Mucosa of stomach (tissue), 1 donor: ENCODE results near the gene MAPKAPK3.

Experiments
- H3K27me3 ChIP-seq: one replicate; pipeline ENCODE4 v1.7.0; 2013; ENCODE audit warnings: mild to moderate bottlenecking, low read length; ENCODE audit not compliant: control insufficient read depth, insufficient read depth
- H3K36me3 ChIP-seq: one replicate; pipeline ENCODE4 v1.7.0; 2013; ENCODE audit warnings: low read length; ENCODE audit not compliant: control insufficient read depth, insufficient read depth
- H3K4me1 ChIP-seq: one replicate; pipeline ENCODE4 v1.7.0; 2013; ENCODE audit warnings: mild to moderate bottlenecking, low read length; ENCODE audit not compliant: control insufficient read depth, insufficient read depth
- H3K4me3 ChIP-seq: one replicate; pipeline ENCODE4 v1.7.0; 2013; ENCODE audit warnings: low read length
- H3K9ac ChIP-seq: one replicate; pipeline ENCODE4 v1.7.0; 2013; ENCODE audit warnings: mild to moderate bottlenecking, low read length, moderate library complexity
- H3K9me3 ChIP-seq: one replicate; pipeline ENCODE4 v1.7.0; 2013; ENCODE audit warnings: mild to moderate bottlenecking, low read length, moderate library complexity; ENCODE audit not compliant: control insufficient read depth
- donor health status: Pancreatic carcinoma.

Gene MAPKAPK3

DNA sequence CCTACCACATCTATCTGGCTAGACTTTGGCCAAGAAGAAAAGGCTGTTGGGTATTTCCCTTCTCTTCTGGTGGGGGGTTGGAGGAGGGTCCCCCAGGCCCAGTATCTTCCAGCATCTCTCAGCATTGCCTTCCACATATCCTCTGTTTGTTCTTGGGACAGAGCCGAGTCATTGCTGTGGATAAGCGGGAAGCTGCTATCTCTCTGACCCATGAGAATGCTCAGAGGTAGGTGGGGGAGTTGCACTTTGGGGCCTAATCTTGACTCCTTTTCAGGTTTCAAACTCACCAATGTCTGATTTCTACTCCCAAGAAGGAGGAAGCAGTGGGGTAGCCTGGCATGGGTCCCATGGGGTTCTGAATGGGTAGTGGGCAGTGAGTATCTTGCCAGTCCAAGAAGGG is 39.6 kb upstream of the MAPKAPK3 start:
- Histone ChIP-seq H3K36me3 (peaks cover 4% of the 10 kb centered on the region), H3K4me1 (no peaks in the 10 kb centered on the region), H3K9me3 (no peaks in the 10 kb centered on the region)

GRCh38 chr3:50580683-50581458 is 36.1 kb upstream of the MAPKAPK3 start:
- no peaks in the 10 kb centered on the region for H3K4me1 ChIP-seq
- no peak overlapping the region for H3K4me3 ChIP-seq
- H3K27me3 ChIP-seq, result no peaks in the 10 kb centered on the region
- H3K36me3 ChIP-seq, result peaks cover 4% of the 10 kb centered on the region
- H3K9me3 ChIP-seq, result no peaks in the 10 kb centered on the region
- no peak overlapping the region for H3K9ac ChIP-seq

More for the DNA sequence above, 39.6 kb upstream of the MAPKAPK3 start:
- no peak overlapping the region for H3K9ac ChIP-seq
- H3K4me3 ChIP-seq, result no peak overlapping the region
- no peaks in the 10 kb centered on the region for H3K27me3 ChIP-seq

DNA sequence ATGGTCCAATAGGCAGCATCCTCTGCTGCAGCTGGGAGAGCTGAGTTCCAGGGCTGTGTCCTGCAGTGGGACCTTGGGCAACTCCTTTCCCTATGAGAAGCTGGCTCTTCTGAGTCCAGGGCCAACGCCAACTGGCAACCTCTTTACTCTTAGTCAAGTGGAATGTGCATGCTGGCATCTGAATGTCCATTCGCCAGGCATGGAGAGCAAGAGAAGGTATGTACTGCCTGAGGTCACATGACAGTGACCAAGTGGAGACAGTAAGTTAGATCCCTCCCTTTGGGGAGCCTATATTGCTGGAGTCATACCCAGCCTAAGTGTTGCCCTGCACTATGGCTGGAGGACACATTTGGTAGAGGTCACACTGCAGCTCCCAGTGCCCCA is 35.5 kb upstream of the MAPKAPK3 start:
- H3K36me3 ChIP-seq, result peaks cover 4% of the 10 kb centered on the region
- H3K9ac ChIP-seq, result no peak overlapping the region
- no peaks in the 10 kb centered on the region for H3K4me1 ChIP-seq

GRCh38 chr3:50582083-50582482 is 34.9 kb upstream of the MAPKAPK3 start:
- Histone ChIP-seq H3K9ac (no peak overlapping the region), H3K4me1 (no peaks in the 10 kb centered on the region), H3K27me3 (no peaks in the 10 kb centered on the region), H3K36me3 (peaks cover 4% of the 10 kb centered on the region), H3K9me3 (no peaks in the 10 kb centered on the region), H3K4me3 (no peak overlapping the region)

More for the DNA sequence above, 35.5 kb upstream of the MAPKAPK3 start:
- Histone ChIP-seq H3K4me3 (no peak overlapping the region), H3K27me3 (no peaks in the 10 kb centered on the region), H3K9me3 (no peaks in the 10 kb centered on the region)

- H3K9ac ChIP-seq, result no peak overlapping the region
- H3K36me3 ChIP-seq, result no peaks in the 10 kb centered on the region
- no peaks in the 10 kb centered on the region for H3K27me3 ChIP-seq
- H3K4me1 ChIP-seq, result no peaks in the 10 kb centered on the region
- H3K9me3 ChIP-seq, result no peaks in the 10 kb centered on the region
- H3K4me3 ChIP-seq, result no peak overlapping the region
These were observed 33.1 kb upstream of the MAPKAPK3 start for GRCh38 chr3:50583897-50584296.

GRCh38 chr3:50584391-50584790 is 32.6 kb upstream of the MAPKAPK3 start:
- H3K4me3 ChIP-seq, result no peak overlapping the region
- H3K4me1 ChIP-seq, result no peaks in the 10 kb centered on the region
- H3K36me3 ChIP-seq, result no peaks in the 10 kb centered on the region
- H3K27me3 ChIP-seq, result no peaks in the 10 kb centered on the region
- H3K9me3 ChIP-seq, result no peaks in the 10 kb centered on the region
- H3K9ac ChIP-seq, result no peak overlapping the region

DNA sequence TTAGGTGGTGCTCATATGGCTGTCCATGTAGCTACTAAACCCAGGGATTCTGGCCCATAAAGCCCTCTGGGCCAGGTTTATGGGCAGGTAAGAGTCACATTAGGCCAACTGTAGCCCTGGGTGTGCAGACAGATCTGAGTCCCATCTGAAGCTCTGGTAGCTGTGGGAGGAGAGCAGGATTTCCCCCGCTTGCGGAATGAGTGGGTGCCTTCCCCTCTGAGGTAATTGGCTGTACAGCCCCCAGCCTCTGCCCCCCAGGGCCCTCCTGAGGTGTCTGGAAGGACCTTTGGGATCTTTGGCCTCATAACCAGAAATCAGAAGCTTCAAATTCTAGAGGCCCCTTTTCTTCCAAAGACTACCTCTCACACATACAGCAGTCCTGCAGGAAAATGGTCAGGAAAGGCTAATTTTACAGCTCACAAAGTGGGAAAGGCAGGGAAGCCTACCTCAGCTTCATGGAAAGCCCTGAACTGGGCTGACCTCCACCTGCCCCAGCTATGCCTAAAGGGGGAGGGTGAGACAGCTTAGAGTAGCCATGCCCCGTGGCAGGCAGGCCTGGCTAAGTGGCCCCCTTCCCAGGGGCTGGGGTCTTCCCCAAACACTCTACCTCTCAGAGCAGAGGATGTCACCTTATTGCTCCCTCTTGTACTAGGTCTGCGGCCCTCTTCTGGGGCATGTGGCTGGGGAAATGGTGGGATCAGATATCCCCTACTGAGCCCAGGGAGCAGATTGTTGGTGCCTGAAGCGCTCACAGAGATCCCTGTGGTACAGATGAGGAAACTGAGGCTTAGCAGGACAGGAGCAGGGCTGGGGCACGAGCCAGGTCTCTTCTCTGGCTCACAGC is 30.8 kb upstream of the MAPKAPK3 start:
- Histone ChIP-seq H3K4me3 (no peak overlapping the region), H3K36me3 (no peaks in the 10 kb centered on the region), H3K27me3 (no peaks in the 10 kb centered on the region), H3K4me1 (peaks cover 7% of the 10 kb centered on the region), H3K9ac (no peak overlapping the region), H3K9me3 (no peaks in the 10 kb centered on the region)

GRCh38 chr3:50586763-50587070 is 30.2 kb upstream of the MAPKAPK3 start:
- Histone ChIP-seq H3K4me1 (peaks cover 11% of the 10 kb centered on the region), H3K9me3 (no peaks in the 10 kb centered on the region), H3K4me3 (no peak overlapping the region), H3K27me3 (no peaks in the 10 kb centered on the region), H3K36me3 (no peaks in the 10 kb centered on the region), H3K9ac (no peak overlapping the region)

GRCh38 chr3:50587373-50587772 is 29.6 kb upstream of the MAPKAPK3 start:
- H3K9ac ChIP-seq, result no peak overlapping the region
- peaks cover 15% of the 10 kb centered on the region for H3K4me1 ChIP-seq

DNA sequence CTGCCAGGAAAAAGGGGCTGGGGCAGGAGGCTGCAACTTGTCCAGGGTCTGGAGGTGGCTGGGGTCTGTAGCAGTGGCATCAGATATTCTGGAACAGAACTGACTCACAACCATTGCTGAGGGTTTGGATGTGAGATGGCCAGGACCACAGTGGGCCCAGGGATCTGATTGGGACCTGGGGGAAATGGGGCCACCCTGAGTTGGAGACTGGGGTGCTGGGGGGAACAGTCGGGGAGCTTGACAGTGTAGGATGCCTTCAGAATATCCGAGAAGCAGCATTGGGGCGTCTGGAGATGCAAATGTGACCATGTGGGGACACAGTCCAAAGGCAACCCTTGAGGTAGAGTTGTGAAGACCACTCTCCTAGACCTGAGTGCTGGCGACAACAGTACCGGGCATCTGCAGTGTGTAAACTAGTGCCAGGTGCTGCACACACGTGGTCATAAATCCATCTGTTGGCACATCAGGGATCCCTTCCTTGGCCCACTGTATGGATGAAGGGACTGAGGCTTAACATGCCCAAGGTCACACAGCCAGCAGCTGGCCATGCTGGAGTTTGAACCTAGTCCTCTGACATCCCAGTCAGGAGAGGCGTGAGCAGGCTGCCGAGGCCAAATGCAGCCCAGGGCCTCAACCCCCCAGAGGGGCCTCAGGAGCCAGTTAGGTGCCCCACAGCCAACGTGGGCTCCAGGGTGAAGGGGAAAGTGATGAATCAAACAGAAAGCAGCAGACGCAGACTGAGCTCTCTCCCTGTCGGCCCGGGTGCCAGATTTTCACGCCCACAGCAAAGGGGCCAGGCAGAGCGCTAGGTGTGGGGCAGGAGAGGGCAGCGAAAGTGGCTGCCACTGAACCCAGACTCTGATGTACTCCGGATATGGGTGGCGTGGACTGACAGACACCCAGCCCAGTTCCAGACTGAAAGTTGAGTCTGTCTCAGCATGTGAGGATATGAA is 28.9 kb upstream of the MAPKAPK3 start:
- H3K4me1 ChIP-seq, result peaks cover 22% of the 10 kb centered on the region
- no peak overlapping the region for H3K4me3 ChIP-seq
- H3K27me3 ChIP-seq, result no peaks in the 10 kb centered on the region
- H3K36me3 ChIP-seq, result no peaks in the 10 kb centered on the region
- H3K9ac ChIP-seq, result no peak overlapping the region
- H3K9me3 ChIP-seq, result no peaks in the 10 kb centered on the region

More at GRCh38 chr3:50587373-50587772, 29.6 kb upstream of the MAPKAPK3 start:
- Histone ChIP-seq H3K27me3 (no peaks in the 10 kb centered on the region), H3K4me3 (no peak overlapping the region), H3K9me3 (no peaks in the 10 kb centered on the region), H3K36me3 (no peaks in the 10 kb centered on the region)

DNA sequence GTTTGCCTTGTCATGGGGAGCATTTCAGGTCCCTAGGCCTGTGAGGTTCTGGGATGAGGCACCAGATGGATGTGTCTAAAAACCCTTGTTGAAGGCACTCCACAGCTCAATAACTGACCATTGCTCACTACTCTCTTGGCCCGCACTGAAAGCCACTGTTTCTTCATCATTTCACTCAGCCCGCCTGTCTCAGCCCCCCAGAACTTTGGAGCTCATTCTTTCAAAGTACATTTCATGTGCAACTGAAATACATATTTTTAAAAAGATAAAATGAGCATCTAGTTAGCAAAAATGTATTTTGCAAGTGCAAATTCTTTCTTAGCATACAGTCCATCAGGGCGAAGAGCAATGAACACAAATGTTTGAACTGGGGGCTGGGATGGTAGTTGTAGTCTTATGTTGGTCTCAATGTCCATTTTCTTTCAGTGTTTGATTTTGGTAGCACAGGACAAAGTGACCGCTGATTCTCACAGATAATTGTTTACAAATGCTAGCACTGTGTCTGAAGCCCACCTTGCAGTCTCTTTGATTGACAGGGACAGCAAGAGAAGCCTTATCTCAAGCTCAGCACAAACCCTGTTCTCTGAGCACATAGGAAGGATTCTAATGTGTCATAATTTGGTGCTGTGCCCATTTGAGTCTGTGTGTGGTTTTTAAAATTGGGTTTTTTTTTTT is 28.1 kb upstream of the MAPKAPK3 start:
- H3K27me3 ChIP-seq, result no peaks in the 10 kb centered on the region
- no peaks in the 10 kb centered on the region for H3K9me3 ChIP-seq
- no peak overlapping the region for H3K9ac ChIP-seq
- no peaks in the 10 kb centered on the region for H3K36me3 ChIP-seq
- H3K4me3 ChIP-seq, result no peak overlapping the region
- peaks cover 23% of the 10 kb centered on the region for H3K4me1 ChIP-seq
